GM10266 (cell line): ENCODE results near the gene BMP7.

Experiments
- DNase-seq: peaks from one replicate; pipeline ENCODE4 v3.0.0; 2012; ENCODE audit errors: extremely low spot score
- CTCF ChIP-seq: IDR thresholded peaks from 2 replicates; pipeline ENCODE4 v1.5.1; 2012; ENCODE audit warnings: mild to moderate bottlenecking, low read depth; ENCODE audit not compliant: control insufficient read depth, insufficient read depth; ENCODE audit errors: missing control alignments

The BMP7 gene

DNA sequence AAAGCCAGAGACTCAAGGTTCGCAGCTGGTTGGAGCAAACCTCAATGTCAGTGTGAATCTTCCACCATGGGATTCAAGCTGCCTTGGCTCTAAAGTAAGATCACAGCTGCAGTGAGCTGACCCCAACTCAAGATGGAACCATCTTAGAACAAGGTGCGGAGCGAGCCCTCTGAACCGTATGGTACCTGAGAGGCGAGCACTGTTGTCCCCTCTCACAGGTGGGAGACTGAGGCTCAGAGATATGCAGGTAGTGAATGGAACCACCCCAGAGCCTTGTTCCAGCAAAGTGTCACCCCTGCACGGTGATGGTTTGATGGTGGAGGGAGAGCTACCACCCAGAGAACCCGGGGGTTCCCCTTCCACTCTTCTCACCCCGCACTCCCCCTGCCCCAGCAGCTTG, 52.5 kb downstream of the BMP7 start:
- no peak for TF ChIP-seq CTCF
- DNase-seq, result no peak

GRCh38 chr20:57213291-57213690, 53.1 kb downstream of the BMP7 start:
- TF ChIP-seq CTCF, result no peak
- no peak for DNase-seq

GRCh38 chr20:57212534-57213276, 53.7 kb downstream of the BMP7 start:
- no peak for DNase-seq
- no peak for TF ChIP-seq CTCF

DNA sequence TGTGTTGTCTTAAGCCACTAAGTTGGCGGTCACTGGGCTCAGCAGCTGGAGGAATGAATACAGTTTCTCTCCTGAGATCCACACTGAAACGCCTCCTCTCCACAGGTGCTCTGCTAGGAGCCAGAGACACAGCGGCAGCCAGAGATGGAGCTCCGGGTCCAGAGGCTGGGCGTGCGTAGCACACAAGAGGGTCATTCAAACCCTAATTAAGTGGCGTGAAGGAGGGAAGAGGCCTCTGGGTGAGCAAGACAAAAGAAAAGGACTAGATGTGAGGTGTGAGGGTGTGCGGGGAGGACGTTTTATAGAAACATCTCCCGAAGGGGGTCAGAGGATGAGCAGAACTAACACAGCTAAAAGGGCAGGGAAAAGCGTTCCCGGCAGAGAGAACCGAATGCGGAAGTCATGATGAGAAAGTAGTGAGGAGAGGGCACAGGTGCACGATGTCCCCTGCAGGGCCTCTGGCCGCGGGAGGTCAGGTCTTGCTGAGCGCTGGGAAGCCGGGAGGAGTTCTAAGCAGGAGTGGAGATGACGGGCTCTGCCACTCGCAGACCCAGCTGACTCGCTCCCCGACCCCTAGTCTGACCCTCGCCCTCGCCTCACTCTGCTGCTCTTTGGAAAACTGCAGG, 54.4 kb downstream of the BMP7 start:
- TF ChIP-seq CTCF, result no peak

GRCh38 chr20:57211406-57211805, 55.0 kb downstream of the BMP7 start:
- TF ChIP-seq CTCF, result no peak
- no peak for DNase-seq

More for the DNA sequence above, 54.4 kb downstream of the BMP7 start:
- no peak for DNase-seq

GRCh38 chr20:57210911-57211280, 55.5 kb downstream of the BMP7 start:
- TF ChIP-seq CTCF, result no peak
- no peak for DNase-seq
